ENCODE data around the gene CPXM2.
A peak's percentile ranks its signal among the peaks of the same experiment; 100 is the strongest.

The CPXM2 gene

GRCh38 chr10:123843835-123844234, 47.8 kb downstream of the CPXM2 start:
- no peak for DNase-seq

- no peak for DNase-seq
Measured at GRCh38 chr10:123842692-123843385, 48.8 kb downstream of the CPXM2 start.

GRCh38 chr10:123841560-123841959, 50.0 kb downstream of the CPXM2 start:
- DNase-seq = no peak

- no peak for DNase-seq
Measured at GRCh38 chr10:123841115-123841514, 50.5 kb downstream of the CPXM2 start.

- no peak for DNase-seq
Measured at GRCh38 chr10:123840714-123841113, 50.9 kb downstream of the CPXM2 start.

GRCh38 chr10:123838596-123839310, 52.9 kb downstream of the CPXM2 start:
- DNase-seq = no peak

GRCh38 chr10:123837756-123838155, 53.9 kb downstream of the CPXM2 start:
- no peak for DNase-seq

- DNase-seq = no peak
Measured at GRCh38 chr10:123836418-123837145, 55.0 kb downstream of the CPXM2 start.

GRCh38 chr10:123835575-123835974, 56.0 kb downstream of the CPXM2 start:
- DNase-seq = no peak

GRCh38 chr10:123833170-123833850, 58.3 kb downstream of the CPXM2 start:
- DNase-seq = no peak

- no peak for DNase-seq
Measured at GRCh38 chr10:123831259-123831658, 60.3 kb downstream of the CPXM2 start.

- DNase-seq = no peak
Measured at GRCh38 chr10:123821136-123821535, 70.5 kb downstream of the CPXM2 start.

GRCh38 chr10:123809632-123810031, 82.0 kb downstream of the CPXM2 start:
- no peak for DNase-seq

GRCh38 chr10:123808906-123809305, 82.7 kb downstream of the CPXM2 start:
- DNase-seq = no peak

GRCh38 chr10:123808286-123808685, 83.3 kb downstream of the CPXM2 start:
- no peak for DNase-seq

GRCh38 chr10:123807444-123808035, 84.1 kb downstream of the CPXM2 start:
- no peak for DNase-seq

GRCh38 chr10:123804716-123805115, 86.9 kb downstream of the CPXM2 start:
- DNase-seq = no peak

GRCh38 chr10:123800821-123801220, 90.8 kb downstream of the CPXM2 start:
- no peak for DNase-seq

- peak; percentile 3 for DNase-seq
Measured at GRCh38 chr10:123800289-123800688, 91.3 kb downstream of the CPXM2 start.

- DNase-seq = no peak
Measured at GRCh38 chr10:123798856-123799255, 92.8 kb downstream of the CPXM2 start.

GRCh38 chr10:123797813-123798212, 93.8 kb downstream of the CPXM2 start:
- no peak for DNase-seq

GRCh38 chr10:123796736-123797135, 94.9 kb downstream of the CPXM2 start:
- no peak for DNase-seq

Measured in hematopoietic multipotent progenitor cell treated with erythropoietin and hydrocortisone succinate and interleukin-3 and kit ligand, for 6 days (in vitro differentiated cells).